Right lobe of liver (tissue), 6 donors: ENCODE results near the gene FARS2. TPM values are rescaled to one million over a fixed set of nuclear protein-coding genes. Genes with fewer than 3 reads are reported as not detected.

Source experiments
- ATAC-seq, 4 donors: fragments of 200-7000 bp; cut with Tn5 transposase; one replicate each; pipeline ENCODE4 v1.9.1; 2020; ENCODE audit warnings: mild to moderate bottlenecking in 4 of 4, moderate library complexity in 4 of 4
- DNase-seq, 3 donors: peaks; one replicate each; pipeline ENCODE4 v3.0.0-alpha.2; 2020
- H3K27ac ChIP-seq, 3 donors: fragments of 200-600 bp; one replicate each; pipeline ENCODE4 v1.8.0; 2022
- H3K27me3 ChIP-seq, 2 donors: fragments of 200-600 bp; one replicate each; pipeline ENCODE4 v1.8.0; 2022
- H3K36me3 ChIP-seq, 4 donors: fragments of 200-600 bp; sonication (generic) in 1 of 4; one replicate each; pipeline versions ENCODE4 v1.5.1 to v1.8.0; 2017 to 2022; ENCODE audit warnings: control low read depth in 1 of 4
- H3K4me1 ChIP-seq, 4 donors: fragments of 200-600 bp; sonication (generic) in 1 of 4; one replicate each; pipeline versions ENCODE4 v1.5.1 to v1.8.0; 2017 to 2022; ENCODE audit warnings: control low read depth in 1 of 4
- H3K4me3 ChIP-seq, 3 donors: fragments of 200-600 bp; one replicate each; pipeline ENCODE4 v1.8.0; 2022
- H3K9me3 ChIP-seq, 4 donors: fragments of 200-600 bp; sonication (generic) in 1 of 4; one replicate each; pipeline versions ENCODE4 v1.5.1 to v1.8.0; 2017 to 2022; ENCODE audit warnings: control low read depth in 1 of 4
- CTCF ChIP-seq, 4 donors: fragments of 200-600 bp in 3 of 4; fragments of 450-650 bp in 1 of 4; IDR thresholded peaks; one replicate each; pipeline versions ENCODE4 v1.5.1 to v1.8.0; 2016 to 2022; ENCODE audit warnings: antibody characterized with exemption in 4 of 4, mild to moderate bottlenecking in 2 of 4
- POLR2A ChIP-seq: fragments of 450-650 bp; IDR thresholded peaks from one replicate; pipeline ENCODE4 v1.6.1; 2017; ENCODE audit warnings: antibody characterized with exemption, mild to moderate bottlenecking
- WGBS: methylation state at CpG from one replicate; pipeline ENCODE4 v1.1.6; 2018; ENCODE audit warnings: low coverage, low lambda C conversion rate; ENCODE audit not compliant: insufficient coverage; ENCODE audit errors: missing lambda C conversion rate; 5-methylcytosine and 5-hydroxymethylcytosine counted together
- intact Hi-C, 2 donors: fragments of 100-400 bp; cut with DNase I; formaldehyde crosslinking; loops; one replicate each; pipeline versions ENCODE4 v1.11.2 to v1.14.1; 2022
- total RNA-seq, 6 experiments: library from RNA; depleted of rRNA in 2 of 6; stranded (reverse); fragments of >200 nt in 2 of 6; fragmentation: NEBNext Ultra II Directional in 3 of 6; extraction: Animal tissue kit (Norgen Biotek cat#: 25700) in 3 of 6; gene quantifications; one replicate each; pipeline versions ENCODE4 v1.1.0 to v1.2.4, GENCODE V29; 2016 to 2023
- donor health status: DM: no; HTN: yes; CAD: no.
- donor health status: DM: no; HTN: no; CAD: no.
- donor health status: DM: no; HTN: no; CAD: no.
- donor health status: DM: no; HTN: yes; CAD: no.
- donor health status: DM: no; HTN: yes; CAD: no.

The FARS2 gene
- total RNA-seq, 6 experiments from 2014 or later: 7.2 to 12.9 (median 11.7) TPM

GRCh38 chr6:5475779-5476178 lies 214.5 kb downstream of the FARS2 start:
- TF ChIP-seq CTCF (IDR thresholded peaks at IDR 0.05) (no peak), POLR2A (no peak)
- WGBS: 92% methylated on average over 3 of the region's 3 CpGs

GRCh38 chr6:5478380-5478779 lies 217.1 kb downstream of the FARS2 start:
- 100% methylated on average over 2 of the region's 6 CpGs for WGBS
- H3K4me3 ChIP-seq: no peak overlapping the region
- no peak overlapping the region for H3K27ac ChIP-seq
- no peaks in the 10 kb centered on the region for H3K36me3 ChIP-seq
- no peak for ATAC-seq
- no peaks in the 10 kb centered on the region for H3K27me3 ChIP-seq
- H3K9me3 ChIP-seq: no peaks in the 10 kb centered on the region
- H3K4me1 ChIP-seq: no peaks in the 10 kb centered on the region
- DNase-seq: no peak
- intact Hi-C loops: no loop called here
- TF ChIP-seq POLR2A (no peak), CTCF (IDR thresholded peaks at IDR 0.05) (no peak)

More at GRCh38 chr6:5475779-5476178, 214.5 kb downstream of the FARS2 start:
- DNase-seq: no peak
- H3K4me1 ChIP-seq: no peaks in the 10 kb centered on the region
- H3K27me3 ChIP-seq: no peaks in the 10 kb centered on the region
- no peaks in the 10 kb centered on the region for H3K9me3 ChIP-seq
- no peak for ATAC-seq
- no peaks in the 10 kb centered on the region for H3K36me3 ChIP-seq
- H3K4me3 ChIP-seq: no peak overlapping the region
- no peak overlapping the region for H3K27ac ChIP-seq
- intact Hi-C loops: no loop called here

- 88% methylated on average over 6 of the region's 8 CpGs for WGBS
- H3K4me1 ChIP-seq: no peaks in the 10 kb centered on the region
- DNase-seq (no peak), ATAC-seq (no peak)
- no peak overlapping the region for H3K27ac ChIP-seq
- H3K36me3 ChIP-seq: no peaks in the 10 kb centered on the region
- intact Hi-C loops: no loop called here
- no peaks in the 10 kb centered on the region for H3K9me3 ChIP-seq
- no peaks in the 10 kb centered on the region for H3K27me3 ChIP-seq
- TF ChIP-seq CTCF (IDR thresholded peaks at IDR 0.05): no peak
- no peak for TF ChIP-seq POLR2A
- H3K4me3 ChIP-seq: no peak overlapping the region
Measured at GRCh38 chr6:5481033-5481432, 219.7 kb downstream of the FARS2 start.

- WGBS: 77% methylated on average over 9 of the region's 9 CpGs
- no peak for TF ChIP-seq POLR2A
- TF ChIP-seq CTCF (IDR thresholded peaks at IDR 0.05): no peak
- Histone ChIP-seq H3K4me1 (no peaks in the 10 kb centered on the region), H3K27ac (no peak overlapping the region), H3K4me3 (no peak overlapping the region), H3K27me3 (no peaks in the 10 kb centered on the region), H3K36me3 (no peaks in the 10 kb centered on the region), H3K9me3 (no peaks in the 10 kb centered on the region)
- ATAC-seq (no peak), DNase-seq (no peak)
- intact Hi-C loops: no loop called here
Measured at GRCh38 chr6:5481750-5482149, 220.4 kb downstream of the FARS2 start.

GRCh38 chr6:5482619-5483018 lies 221.3 kb downstream of the FARS2 start:
- no peak overlapping the region for H3K27ac ChIP-seq
- H3K4me1 ChIP-seq: no peaks in the 10 kb centered on the region
- WGBS: 100% methylated on average over 1 of the region's 3 CpGs
- TF ChIP-seq POLR2A: no peak
- no peak for TF ChIP-seq CTCF (IDR thresholded peaks at IDR 0.05)
- H3K4me3 ChIP-seq: no peak overlapping the region
- no peak for ATAC-seq
- intact Hi-C loops: no loop called here
- no peak for DNase-seq
- H3K36me3 ChIP-seq: peaks cover 0 to 4% (median 1%) of the 10 kb centered on the region in 4 donors
- no peaks in the 10 kb centered on the region for H3K27me3 ChIP-seq
- no peaks in the 10 kb centered on the region for H3K9me3 ChIP-seq
